Esophagus muscularis mucosa (tissue), 4 donors: ENCODE data around the gene MTUS2. TPM values are rescaled to one million over a fixed set of nuclear protein-coding genes. Genes with fewer than 3 reads are reported as not detected.

Experiments
- DNase-seq: peaks from one replicate; pipeline ENCODE4 v3.0.0-alpha.2; 2017; ENCODE audit errors: extremely low spot score
- H3K27ac ChIP-seq, 4 donors: fragments of 200-600 bp; sonication (generic); replicated peaks in 1 of 4; 1 replicate in 3 of 4; 2 replicates in 1 of 4; pipeline ENCODE4 v1.5.1; 2016 to 2019; ENCODE audit warnings: mild to moderate bottlenecking in 1 of 4
- H3K27me3 ChIP-seq, 4 donors: fragments of 200-600 bp; sonication (generic); one replicate each; pipeline versions ENCODE4 v1.5.1 to v1.6.0; 2016 to 2019
- H3K36me3 ChIP-seq, 4 donors: fragments of 200-600 bp; sonication (generic); one replicate each; pipeline ENCODE4 v1.5.1; 2016 to 2019
- H3K4me1 ChIP-seq, 4 donors: fragments of 200-600 bp; sonication (generic); one replicate each; pipeline ENCODE4 v1.5.1; 2016 to 2019
- H3K4me3 ChIP-seq, 4 donors: fragments of 200-600 bp; sonication (generic); 1 replicate in 2 of 4; 2 replicates in 2 of 4; pipeline ENCODE4 v1.5.1; 2016 to 2019; ENCODE audit warnings: mild to moderate bottlenecking in 4 of 4, moderate library complexity in 1 of 4
- H3K9me3 ChIP-seq, 4 donors: fragments of 200-600 bp; sonication (generic); 1 replicate in 3 of 4; 2 replicates in 1 of 4; pipeline ENCODE4 v1.5.1; 2016 to 2019
- EP300 ChIP-seq: sonication (generic); formaldehyde crosslinking; IDR thresholded peaks from one replicate; pipeline ENCODE4 v1.6.1; 2017; ENCODE audit warnings: antibody characterized with exemption
- POLR2A ChIP-seq: fragments of 450-650 bp; IDR thresholded peaks from one replicate; pipeline ENCODE4 v1.6.1; 2017; ENCODE audit warnings: antibody characterized with exemption, moderate library complexity, mild to moderate bottlenecking, low read depth
- POLR2AphosphoS5 ChIP-seq, 2 donors: sonication (generic); formaldehyde crosslinking; IDR thresholded peaks; one replicate each; pipeline ENCODE4 v1.6.1; 2017; ENCODE audit warnings: antibody characterized with exemption in 2 of 2
- WGBS: methylation state at CpG from one replicate; pipeline ENCODE4 v1.1.5; 2018; 5-methylcytosine and 5-hydroxymethylcytosine counted together
- intact Hi-C: fragments of 100-400 bp; cut with DNase I; formaldehyde crosslinking; loops from one replicate; pipeline ENCODE4 v1.15.1; 2023
- total RNA-seq, 4 donors: library from RNA; depleted of rRNA; stranded (reverse); fragments of >200 nt; gene quantifications; one replicate each; pipeline versions ENCODE4 v1.1.0 to v1.2.1, GENCODE V29; 2016
- TF ChIP-seq, protein P1 (sequence below), 3 experiments: fragments of 200-600 bp in 2 of 3; fragments of 450-650 bp in 1 of 3; sonication (generic) in 2 of 3; IDR thresholded peaks; one replicate each; pipeline ENCODE4 v1.5.1; 2017 to 2019; ENCODE audit warnings: antibody characterized with exemption in 3 of 3, mild to moderate bottlenecking in 2 of 3, moderate library complexity in 1 of 3

Gene MTUS2
- total RNA-seq, 4 donors from 2014 or later, result 7.1 to 46.2 (median 12.8) TPM

DNA sequence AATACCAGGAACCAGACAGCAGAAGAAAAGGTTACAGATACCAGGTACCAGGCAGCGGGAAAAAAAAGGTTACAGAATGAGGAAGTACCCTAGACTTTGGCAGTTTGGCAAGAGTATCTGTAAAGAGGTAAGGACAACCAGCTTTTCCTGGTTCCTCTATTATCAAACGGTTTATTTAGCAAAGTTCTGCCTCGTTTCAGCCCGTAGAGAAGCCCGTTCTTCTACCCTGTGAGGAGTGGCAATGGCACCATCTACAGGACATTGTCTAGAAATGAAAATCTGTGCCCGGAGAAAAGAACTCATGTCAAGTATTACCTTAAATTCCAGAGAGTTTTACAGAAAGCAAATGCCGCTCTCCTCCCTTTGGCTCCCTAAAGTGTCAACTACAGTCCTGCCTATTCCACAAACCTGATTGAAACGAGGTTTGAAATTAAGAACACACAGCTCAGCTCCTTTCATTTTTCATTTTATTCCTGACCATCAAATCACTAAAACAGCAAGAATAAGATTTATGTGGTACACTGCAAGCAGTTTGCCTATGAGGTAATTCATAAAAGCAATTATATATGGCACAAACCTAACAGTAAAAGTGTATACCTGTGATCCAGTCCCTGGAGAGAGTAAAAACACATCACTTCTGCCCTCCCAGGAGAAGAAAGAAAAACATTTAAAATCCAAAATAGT is 549.1 kb downstream of the MTUS2 start:
- DNase-seq, result no peak
- H3K9me3 ChIP-seq, result no peaks in the 10 kb centered on the region
- no peaks in the 10 kb centered on the region for H3K36me3 ChIP-seq
- no peak overlapping the region for H3K4me3 ChIP-seq
- no peaks in the 10 kb centered on the region for H3K4me1 ChIP-seq
- no peak overlapping the region for H3K27ac ChIP-seq
- no peaks in the 10 kb centered on the region for H3K27me3 ChIP-seq
- intact Hi-C loops, result no loop called here
- TF ChIP-seq EP300, result no peak
- TF ChIP-seq POLR2A, result no peak
- TF ChIP-seq, protein P1, sequence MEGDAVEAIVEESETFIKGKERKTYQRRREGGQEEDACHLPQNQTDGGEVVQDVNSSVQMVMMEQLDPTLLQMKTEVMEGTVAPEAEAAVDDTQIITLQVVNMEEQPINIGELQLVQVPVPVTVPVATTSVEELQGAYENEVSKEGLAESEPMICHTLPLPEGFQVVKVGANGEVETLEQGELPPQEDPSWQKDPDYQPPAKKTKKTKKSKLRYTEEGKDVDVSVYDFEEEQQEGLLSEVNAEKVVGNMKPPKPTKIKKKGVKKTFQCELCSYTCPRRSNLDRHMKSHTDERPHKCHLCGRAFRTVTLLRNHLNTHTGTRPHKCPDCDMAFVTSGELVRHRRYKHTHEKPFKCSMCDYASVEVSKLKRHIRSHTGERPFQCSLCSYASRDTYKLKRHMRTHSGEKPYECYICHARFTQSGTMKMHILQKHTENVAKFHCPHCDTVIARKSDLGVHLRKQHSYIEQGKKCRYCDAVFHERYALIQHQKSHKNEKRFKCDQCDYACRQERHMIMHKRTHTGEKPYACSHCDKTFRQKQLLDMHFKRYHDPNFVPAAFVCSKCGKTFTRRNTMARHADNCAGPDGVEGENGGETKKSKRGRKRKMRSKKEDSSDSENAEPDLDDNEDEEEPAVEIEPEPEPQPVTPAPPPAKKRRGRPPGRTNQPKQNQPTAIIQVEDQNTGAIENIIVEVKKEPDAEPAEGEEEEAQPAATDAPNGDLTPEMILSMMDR (IDR thresholded peaks at IDR 0.05), result peak; percentile 41 to 54 (median 42)
- no peak for TF ChIP-seq POLR2AphosphoS5 (IDR thresholded peaks at IDR 0.05)
- WGBS, result 11% methylated on average over 8 of the region's 8 CpGs

DNA sequence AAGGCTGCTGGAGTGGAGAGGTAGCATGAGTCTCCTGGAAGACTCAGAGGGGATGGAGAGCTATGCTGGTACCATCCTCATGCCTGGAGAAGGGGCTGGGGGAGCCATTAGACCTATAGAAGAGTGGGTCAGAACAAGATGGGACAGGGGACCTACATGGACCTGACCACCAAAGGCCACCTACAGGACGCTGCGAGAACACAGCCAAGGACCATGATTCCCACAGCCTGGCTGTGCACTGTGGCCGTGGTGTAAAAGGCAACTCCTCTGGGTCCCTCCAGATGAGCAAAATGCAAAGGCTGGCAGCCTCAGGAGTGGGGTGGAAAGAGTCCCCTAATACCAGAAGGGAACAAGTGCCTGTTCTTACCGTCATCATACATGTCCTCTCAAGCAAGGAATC is 559.1 kb downstream of the MTUS2 start:
- TF ChIP-seq, protein P1 (IDR thresholded peaks at IDR 0.05), result no peak
- TF ChIP-seq POLR2AphosphoS5 (IDR thresholded peaks at IDR 0.05), result no peak
- no peak for TF ChIP-seq POLR2A
- no peak for TF ChIP-seq EP300
- WGBS, result 84% methylated on average over 4 of the region's 4 CpGs
- Histone ChIP-seq H3K4me1 (no peaks in the 10 kb centered on the region), H3K27ac (no peak overlapping the region), H3K36me3 (no peaks in the 10 kb centered on the region), H3K9me3 (no peaks in the 10 kb centered on the region), H3K4me3 (no peak overlapping the region), H3K27me3 (no peaks in the 10 kb centered on the region)
- intact Hi-C loops, result no loop called here
- DNase-seq, result peak; percentile 70

DNA sequence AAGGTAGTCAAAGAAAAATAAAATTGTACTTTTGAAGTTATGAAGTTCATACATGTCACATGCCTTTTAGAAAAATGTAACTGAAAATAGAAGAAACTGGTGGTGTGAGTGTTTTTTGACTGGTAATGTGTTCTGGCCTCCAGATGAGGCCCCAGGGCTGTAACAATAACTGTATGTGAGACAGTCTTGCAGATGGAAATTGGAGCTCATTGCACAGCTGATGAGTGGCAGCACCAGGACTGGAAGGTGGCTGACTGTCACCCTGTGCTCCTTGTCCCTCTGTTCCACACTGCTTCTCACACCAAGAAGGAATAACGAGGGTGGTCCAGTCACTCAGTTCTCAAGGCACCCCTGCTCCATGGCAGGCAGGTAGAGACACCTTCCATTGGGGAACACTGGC is 559.7 kb downstream of the MTUS2 start:
- TF ChIP-seq, protein P1 (IDR thresholded peaks at IDR 0.05), result no peak
- TF ChIP-seq EP300 (no peak), POLR2A (no peak), POLR2AphosphoS5 (IDR thresholded peaks at IDR 0.05) (no peak)
- intact Hi-C loops, result no loop called here
- no peaks in the 10 kb centered on the region for H3K4me1 ChIP-seq
- H3K36me3 ChIP-seq, result no peaks in the 10 kb centered on the region
- DNase-seq, result peak; percentile 88
- WGBS, result 0% methylated on average over 1 of the region's 1 CpG
- no peak overlapping the region for H3K4me3 ChIP-seq
- H3K27ac ChIP-seq, result no peak overlapping the region
- no peaks in the 10 kb centered on the region for H3K9me3 ChIP-seq
- H3K27me3 ChIP-seq, result no peaks in the 10 kb centered on the region

DNA sequence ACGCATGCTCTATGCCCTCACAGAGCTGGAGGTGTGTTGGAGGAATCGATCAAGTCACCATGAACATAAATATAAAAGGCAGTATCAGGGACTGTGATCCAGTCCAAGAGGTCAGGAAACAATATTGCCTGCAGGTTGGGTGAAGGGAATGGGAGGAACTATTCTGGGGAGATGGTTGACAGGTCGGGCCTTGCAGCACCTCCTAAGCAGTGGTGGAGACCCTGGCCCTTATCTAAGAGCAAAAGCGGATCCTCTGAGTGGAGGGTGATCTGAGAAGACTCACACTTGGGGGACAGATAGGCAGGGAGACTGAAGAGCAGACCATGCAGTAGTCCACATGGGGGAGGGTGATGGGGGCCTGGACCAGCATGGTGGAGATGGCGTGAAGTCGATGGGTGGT is 561.9 kb downstream of the MTUS2 start:
- 95% methylated on average over 6 of the region's 6 CpGs for WGBS

More for the DNA sequence above, 561.9 kb downstream of the MTUS2 start:
- no peaks in the 10 kb centered on the region for H3K36me3 ChIP-seq
- peak; percentile 81 for DNase-seq
- intact Hi-C loops, result no loop called here
- no peak overlapping the region for H3K27ac ChIP-seq
- TF ChIP-seq EP300 (no peak), POLR2AphosphoS5 (IDR thresholded peaks at IDR 0.05) (no peak), POLR2A (no peak)
- TF ChIP-seq, protein P1 (IDR thresholded peaks at IDR 0.05), result no peak
- H3K4me1 ChIP-seq, result no peaks in the 10 kb centered on the region
- no peaks in the 10 kb centered on the region for H3K27me3 ChIP-seq
- H3K4me3 ChIP-seq, result no peak overlapping the region
- H3K9me3 ChIP-seq, result no peaks in the 10 kb centered on the region
